ENCODE measurements around the gene ANK3. TPM values are rescaled to one million over a fixed set of nuclear protein-coding genes. Genes with fewer than 3 reads are reported as not detected.

ANK3 gene
- total and polyA plus RNA-seq, 5 experiments from 2014 or later, result 1.2 to 9.0 (median 1.6) TPM

DNA sequence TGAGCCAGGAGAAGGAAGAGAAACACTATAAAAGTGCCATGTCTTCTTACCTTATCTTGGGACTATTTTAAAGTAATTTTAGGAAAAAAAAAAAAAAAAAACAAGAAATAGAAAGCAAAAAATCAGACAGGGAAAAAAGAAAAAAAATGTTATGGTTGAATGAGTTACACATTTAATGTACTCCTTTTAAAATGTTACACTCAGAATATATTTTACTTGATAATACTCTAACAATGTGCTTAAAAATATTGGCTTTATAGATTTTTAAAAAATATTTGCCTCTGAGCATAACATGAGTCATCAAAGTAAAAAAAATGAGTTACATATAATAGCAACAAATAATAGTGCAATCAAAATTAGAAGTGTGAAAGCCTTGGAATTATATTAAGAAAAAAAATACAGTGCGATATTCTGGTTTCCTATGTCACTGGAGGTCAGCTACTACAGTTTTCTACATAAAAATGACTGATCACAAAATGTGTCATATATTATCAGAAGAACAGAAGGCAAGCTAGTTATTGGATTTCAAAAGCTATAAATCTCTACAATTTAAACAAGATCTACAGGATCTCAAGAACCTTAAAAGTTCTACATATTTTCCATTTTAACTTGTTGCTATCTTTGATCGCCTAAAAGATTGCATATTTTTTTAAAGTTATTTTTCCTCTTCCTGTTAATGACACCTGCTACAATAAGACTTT, 252.2 kb downstream of the ANK3 start:
- Mint-ChIP-seq H3K27ac (no peak overlapping the region), H3K27me3 (peaks cover 0 to 5% (median 0%) of the 10 kb centered on the region in 5 donors), H3K4me1 (no peaks in the 10 kb centered on the region), H3K4me3 (no peak overlapping the region), H3K36me3 (peaks cover 0 to 11% (median 6%) of the 10 kb centered on the region in 3 donors), H3K9me3 (no peaks in the 10 kb centered on the region)
- DNase-seq (no peak), ATAC-seq (no peak)
- POLR2A ChIA-PET, result no interaction called here

DNA sequence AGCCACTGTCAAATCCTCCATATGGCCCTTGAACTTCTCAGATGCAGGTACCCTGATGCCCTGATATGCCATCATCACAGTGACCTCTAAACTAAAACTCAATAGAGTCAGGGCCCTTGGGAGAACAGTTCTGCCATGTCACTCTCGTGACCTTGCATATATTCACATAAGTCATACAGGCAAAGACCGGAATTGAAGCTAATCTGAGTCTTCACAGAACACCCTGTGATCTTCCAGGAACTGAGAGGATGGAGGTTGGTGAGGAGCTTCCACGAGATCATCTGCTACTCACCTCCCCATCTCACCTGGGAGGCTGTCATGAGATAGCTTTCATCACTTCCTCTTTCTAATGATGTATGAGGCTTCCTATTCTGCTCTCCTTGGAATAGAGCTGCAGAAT, 254.7 kb downstream of the ANK3 start:
- no peaks in the 10 kb centered on the region for H3K4me1 Mint-ChIP-seq
- H3K27ac Mint-ChIP-seq, result no peak overlapping the region
- no peak overlapping the region for H3K4me3 Mint-ChIP-seq
- ATAC-seq, result no peak
- peaks cover 0 to 9% (median 6%) of the 10 kb centered on the region in 3 donors for H3K36me3 Mint-ChIP-seq
- DNase-seq, result no peak
- peaks cover 0 to 5% (median 0%) of the 10 kb centered on the region in 5 donors for H3K27me3 Mint-ChIP-seq
- POLR2A ChIA-PET, result no interaction called here
- H3K9me3 Mint-ChIP-seq, result no peaks in the 10 kb centered on the region

DNA sequence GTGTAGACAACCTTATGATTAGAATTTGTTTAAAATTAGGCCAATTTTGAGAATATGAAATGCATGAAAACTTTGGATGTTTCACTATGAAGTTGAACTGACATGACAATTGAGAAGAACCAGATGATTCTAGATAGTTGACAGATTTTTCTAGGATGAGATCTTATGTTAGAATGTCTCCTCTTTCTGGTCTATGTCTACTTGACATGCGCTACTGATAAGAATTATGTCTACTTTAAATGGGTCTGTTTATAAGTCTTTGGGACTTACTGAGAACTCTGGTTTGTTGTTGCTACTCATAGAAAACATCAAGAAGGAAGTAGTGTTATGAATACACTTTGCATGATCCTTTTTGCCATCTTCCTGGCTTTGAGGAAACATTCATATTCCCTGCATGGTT, 255.1 kb downstream of the ANK3 start:
- no peak overlapping the region for H3K27ac Mint-ChIP-seq
- no peak overlapping the region for H3K4me3 Mint-ChIP-seq
- H3K4me1 Mint-ChIP-seq, result no peaks in the 10 kb centered on the region
- DNase-seq (no peak), ATAC-seq (no peak)
- POLR2A ChIA-PET, result no interaction called here
- peaks cover 0 to 9% (median 6%) of the 10 kb centered on the region in 3 donors for H3K36me3 Mint-ChIP-seq
- H3K9me3 Mint-ChIP-seq, result no peaks in the 10 kb centered on the region
- H3K27me3 Mint-ChIP-seq, result peaks cover 0 to 5% (median 0%) of the 10 kb centered on the region in 5 donors

GRCh38 chr10:60130130-60130579, 259.5 kb downstream of the ANK3 start:
- Mint-ChIP-seq H3K27ac (no peak overlapping the region), H3K9me3 (no peaks in the 10 kb centered on the region), H3K36me3 (peaks cover 0 to 5% (median 3%) of the 10 kb centered on the region in 3 donors), H3K4me1 (no peaks in the 10 kb centered on the region), H3K4me3 (no peak overlapping the region), H3K27me3 (no peaks in the 10 kb centered on the region)
- DNase-seq (no peak), ATAC-seq (no peak)
- POLR2A ChIA-PET, result no interaction called here

- Mint-ChIP-seq H3K4me3 (no peak overlapping the region), H3K27me3 (no peaks in the 10 kb centered on the region), H3K27ac (no peak overlapping the region), H3K36me3 (peaks cover 1 to 3% (median 2%) of the 10 kb centered on the region in 3 donors), H3K4me1 (no peaks in the 10 kb centered on the region), H3K9me3 (no peaks in the 10 kb centered on the region)
- DNase-seq (no peak), ATAC-seq (no peak)
- POLR2A ChIA-PET, result no interaction called here
These were observed 263.8 kb downstream of the ANK3 start for GRCh38 chr10:60125895-60126294.

- ATAC-seq, result no peak
- POLR2A ChIA-PET, result no interaction called here
- Mint-ChIP-seq H3K4me1 (no peaks in the 10 kb centered on the region), H3K27me3 (no peaks in the 10 kb centered on the region), H3K36me3 (peaks cover 1 to 5% (median 3%) of the 10 kb centered on the region in 3 donors), H3K4me3 (no peak overlapping the region), H3K9me3 (no peaks in the 10 kb centered on the region), H3K27ac (no peak overlapping the region)
- DNase-seq, result no peak
These were observed 265.1 kb downstream of the ANK3 start for GRCh38 chr10:60124536-60124935.

DNA sequence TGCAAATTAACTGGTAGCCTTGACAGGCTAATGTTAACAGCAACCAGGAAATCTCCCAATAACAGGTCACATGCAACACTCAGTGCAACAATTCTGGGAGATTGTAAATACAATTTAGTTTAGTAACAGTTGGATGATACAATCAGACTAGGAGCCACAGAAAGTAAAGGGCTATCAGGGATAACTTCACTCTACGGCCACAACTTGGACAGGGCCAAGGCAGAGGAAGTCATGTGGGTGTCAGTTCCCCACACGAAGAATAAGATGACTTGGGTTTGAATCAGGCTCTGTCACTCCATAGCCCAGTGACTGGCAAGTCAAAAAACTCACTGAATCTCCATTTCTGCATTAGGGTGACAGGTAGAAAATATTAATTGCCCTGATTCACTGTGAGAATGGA, 266.0 kb downstream of the ANK3 start:
- ATAC-seq (no peak), DNase-seq (no peak)
- H3K9me3 Mint-ChIP-seq, result no peaks in the 10 kb centered on the region
- POLR2A ChIA-PET, result no interaction called here
- no peaks in the 10 kb centered on the region for H3K4me1 Mint-ChIP-seq
- no peak overlapping the region for H3K27ac Mint-ChIP-seq
- no peaks in the 10 kb centered on the region for H3K27me3 Mint-ChIP-seq
- H3K36me3 Mint-ChIP-seq, result peaks cover 1 to 5% (median 5%) of the 10 kb centered on the region in 3 donors
- no peak overlapping the region for H3K4me3 Mint-ChIP-seq

- POLR2A ChIA-PET, result no interaction called here
- Mint-ChIP-seq H3K9me3 (no peaks in the 10 kb centered on the region), H3K36me3 (peaks cover 1 to 5% (median 5%) of the 10 kb centered on the region in 3 donors), H3K4me1 (no peaks in the 10 kb centered on the region), H3K27ac (no peak overlapping the region), H3K4me3 (no peak overlapping the region), H3K27me3 (no peaks in the 10 kb centered on the region)
- ATAC-seq (no peak), DNase-seq (no peak)
These were observed 266.5 kb downstream of the ANK3 start for GRCh38 chr10:60123172-60123571.

DNA sequence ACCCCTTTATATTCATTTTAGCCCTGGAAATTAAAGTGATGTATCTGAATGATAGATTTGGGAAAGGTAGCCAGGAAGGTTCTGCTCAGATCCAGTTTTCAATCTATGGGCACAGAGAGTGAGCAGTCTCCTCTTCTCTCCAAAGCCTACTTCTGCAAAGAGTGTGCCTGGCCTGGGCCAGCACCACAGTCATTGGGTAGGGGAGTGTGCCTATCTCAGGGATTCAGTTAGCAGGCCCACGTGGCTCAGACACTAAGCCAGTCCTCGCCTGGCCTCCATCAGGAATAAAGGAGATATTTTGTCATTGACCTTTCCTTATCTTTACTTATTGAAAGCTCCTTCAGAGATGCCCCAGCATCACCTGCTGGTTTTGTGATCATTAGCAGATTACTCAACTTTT, 267.5 kb downstream of the ANK3 start:
- ATAC-seq (no peak), DNase-seq (no peak)
- peak overlapping the region in 1 of 10 donors; percentile 6 for H3K27ac Mint-ChIP-seq
- peaks cover 1 to 5% (median 5%) of the 10 kb centered on the region in 3 donors for H3K36me3 Mint-ChIP-seq
- POLR2A ChIA-PET, result no interaction called here
- H3K9me3 Mint-ChIP-seq, result no peaks in the 10 kb centered on the region
- H3K4me3 Mint-ChIP-seq, result no peak overlapping the region
- peaks cover 0 to 1% (median 0%) of the 10 kb centered on the region in 5 donors for H3K27me3 Mint-ChIP-seq
- H3K4me1 Mint-ChIP-seq, result no peaks in the 10 kb centered on the region

GRCh38 chr10:60114765-60115586, 274.7 kb downstream of the ANK3 start:
- Mint-ChIP-seq H3K9me3 (no peaks in the 10 kb centered on the region), H3K4me3 (no peak overlapping the region), H3K27me3 (peaks cover 0 to 3% (median 1%) of the 10 kb centered on the region in 5 donors), H3K36me3 (peaks cover 0 to 2% (median 0%) of the 10 kb centered on the region in 3 donors), H3K4me1 (no peaks in the 10 kb centered on the region), H3K27ac (no peak overlapping the region)
- peak in 2 of 10 donors; percentile 11 to 42 for DNase-seq
- POLR2A ChIA-PET, result no interaction called here
- peak in 1 of 2 donors; percentile 51 for ATAC-seq

- H3K4me3 Mint-ChIP-seq, result no peak overlapping the region
- no peak for ATAC-seq
- POLR2A ChIA-PET, result no interaction called here
- no peak for DNase-seq
- no peak overlapping the region for H3K27ac Mint-ChIP-seq
- no peaks in the 10 kb centered on the region for H3K4me1 Mint-ChIP-seq
- peaks cover 0 to 8% (median 0%) of the 10 kb centered on the region in 3 donors for H3K36me3 Mint-ChIP-seq
- H3K9me3 Mint-ChIP-seq, result no peaks in the 10 kb centered on the region
- H3K27me3 Mint-ChIP-seq, result peaks cover 0 to 3% (median 0%) of the 10 kb centered on the region in 5 donors
These were observed 278.9 kb downstream of the ANK3 start for GRCh38 chr10:60110739-60111138.

DNA sequence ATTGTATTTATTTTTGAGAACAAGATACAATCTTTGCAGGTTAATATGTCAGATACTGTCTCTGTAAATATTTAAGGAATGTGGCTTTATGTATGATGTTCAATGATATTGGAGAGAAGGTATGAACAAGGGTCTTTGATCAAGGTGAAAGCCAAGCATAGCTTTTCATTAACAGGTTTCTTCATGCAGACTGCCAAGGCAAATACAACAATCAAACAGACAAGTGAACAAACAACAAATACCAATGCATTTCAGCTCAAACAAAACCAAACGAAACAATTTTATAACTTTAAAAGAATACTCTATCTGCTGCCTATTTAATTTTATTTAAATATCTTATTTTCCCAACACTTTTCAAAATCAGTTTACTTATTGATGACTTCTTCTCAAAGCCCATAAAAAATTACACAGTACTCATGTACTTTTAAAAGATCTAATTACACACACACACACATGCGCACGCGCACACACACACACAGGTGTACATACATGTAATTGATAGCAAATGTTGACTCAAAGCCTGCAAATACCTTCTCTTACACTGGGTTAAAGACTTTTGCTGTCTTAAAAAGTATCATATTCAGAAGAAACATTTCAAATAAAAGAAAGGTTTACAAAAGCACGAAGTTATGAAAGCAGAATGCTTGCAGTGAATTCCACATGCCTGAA, 282.2 kb downstream of the ANK3 start:
- DNase-seq (no peak), ATAC-seq (no peak)
- H3K9me3 Mint-ChIP-seq, result no peaks in the 10 kb centered on the region
- H3K27ac Mint-ChIP-seq, result no peak overlapping the region
- H3K36me3 Mint-ChIP-seq, result peaks cover 0 to 32% (median 4%) of the 10 kb centered on the region in 3 donors
- H3K4me3 Mint-ChIP-seq, result no peak overlapping the region
- H3K27me3 Mint-ChIP-seq, result peaks cover 0 to 3% (median 0%) of the 10 kb centered on the region in 5 donors
- no peaks in the 10 kb centered on the region for H3K4me1 Mint-ChIP-seq
- POLR2A ChIA-PET, result no interaction called here

GRCh38 chr10:60105295-60105695, 284.4 kb downstream of the ANK3 start:
- no peak for ATAC-seq
- Mint-ChIP-seq H3K36me3 (peaks cover 0 to 32% (median 4%) of the 10 kb centered on the region in 3 donors), H3K9me3 (no peaks in the 10 kb centered on the region), H3K4me3 (no peak overlapping the region), H3K27me3 (peaks cover 0 to 5% (median 0%) of the 10 kb centered on the region in 5 donors), H3K4me1 (no peaks in the 10 kb centered on the region), H3K27ac (no peak overlapping the region)
- DNase-seq, result no peak
- POLR2A ChIA-PET, result no interaction called here
